ENCODE results near the gene CEP89. TPM values are rescaled to one million over a fixed set of nuclear protein-coding genes. Genes with fewer than 3 reads are reported as not detected.
"Not testable (repeated sequence)": the region's sequence is repeated elsewhere in the genome, so short reads cannot be mapped to it uniquely, and the experiment has no call there.

The CEP89 gene
- total and polyA plus RNA-seq, 7 donors = 7.0 to 27.1 (median 10.0) TPM

DNA sequence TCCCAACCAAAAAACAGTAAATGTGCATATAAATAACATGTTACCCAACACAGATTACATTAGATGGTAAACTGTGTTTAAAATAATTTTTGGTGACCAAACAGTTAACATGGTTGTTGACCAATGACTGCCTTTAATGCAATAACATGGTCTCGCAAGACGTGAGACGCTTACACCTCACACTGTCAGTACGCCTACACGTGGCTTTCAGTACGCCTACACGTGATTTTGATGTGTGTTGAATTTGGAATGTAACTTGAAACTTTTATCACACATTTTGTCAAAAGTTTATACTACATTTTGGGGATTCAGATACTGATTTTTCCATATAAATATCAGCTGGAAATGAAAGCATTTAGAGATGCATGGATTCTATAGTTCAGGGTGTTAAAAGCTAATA lies 134.2 kb downstream of the CEP89 start:
- ATAC-seq (no peak), DNase-seq (no peak)
- Histone ChIP-seq H3K9me3 (peaks cover 9% of the 10 kb centered on the region), H3K27ac (no peak overlapping the region), H3K27me3 (ENCODE audit: insufficient read depth in 3 of 3, low read length in 2 of 3) (no peaks in the 10 kb centered on the region), H3K4me3 (no peak overlapping the region), H3K4me1 (no peaks in the 10 kb centered on the region), H3K36me3 (ENCODE audit: insufficient read depth in 1 of 2, low read depth in 1 of 2) (no peaks in the 10 kb centered on the region)
- intact Hi-C loops (cut with DNase I) = no loop called here
- 64 to 72% (median 69%) methylated on average over 7 of the region's 7 CpGs for WGBS, 3 donors
- TF ChIP-seq, protein P1, sequence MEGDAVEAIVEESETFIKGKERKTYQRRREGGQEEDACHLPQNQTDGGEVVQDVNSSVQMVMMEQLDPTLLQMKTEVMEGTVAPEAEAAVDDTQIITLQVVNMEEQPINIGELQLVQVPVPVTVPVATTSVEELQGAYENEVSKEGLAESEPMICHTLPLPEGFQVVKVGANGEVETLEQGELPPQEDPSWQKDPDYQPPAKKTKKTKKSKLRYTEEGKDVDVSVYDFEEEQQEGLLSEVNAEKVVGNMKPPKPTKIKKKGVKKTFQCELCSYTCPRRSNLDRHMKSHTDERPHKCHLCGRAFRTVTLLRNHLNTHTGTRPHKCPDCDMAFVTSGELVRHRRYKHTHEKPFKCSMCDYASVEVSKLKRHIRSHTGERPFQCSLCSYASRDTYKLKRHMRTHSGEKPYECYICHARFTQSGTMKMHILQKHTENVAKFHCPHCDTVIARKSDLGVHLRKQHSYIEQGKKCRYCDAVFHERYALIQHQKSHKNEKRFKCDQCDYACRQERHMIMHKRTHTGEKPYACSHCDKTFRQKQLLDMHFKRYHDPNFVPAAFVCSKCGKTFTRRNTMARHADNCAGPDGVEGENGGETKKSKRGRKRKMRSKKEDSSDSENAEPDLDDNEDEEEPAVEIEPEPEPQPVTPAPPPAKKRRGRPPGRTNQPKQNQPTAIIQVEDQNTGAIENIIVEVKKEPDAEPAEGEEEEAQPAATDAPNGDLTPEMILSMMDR (IDR thresholded peaks at IDR 0.05) = no peak

DNA sequence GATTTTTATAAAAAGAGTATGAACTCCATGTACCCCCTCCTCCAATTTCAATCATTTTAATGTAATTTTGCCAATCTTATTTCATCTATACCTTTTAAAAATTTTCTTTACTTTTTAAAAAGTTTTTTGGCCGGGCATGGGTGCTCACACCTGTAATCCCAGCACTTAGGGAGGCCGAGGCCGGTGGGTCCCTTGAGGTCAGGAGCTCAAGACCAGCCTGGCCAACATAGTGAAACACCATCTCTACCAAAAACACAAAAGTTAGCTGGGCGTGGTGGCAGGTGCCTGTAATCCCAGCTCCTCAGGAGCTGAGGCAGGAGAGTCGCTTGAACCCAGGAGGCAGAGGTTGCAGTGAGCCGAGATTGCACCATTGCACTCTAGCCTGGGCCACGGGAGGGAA lies 138.4 kb downstream of the CEP89 start:
- 83 to 87% (median 84%) methylated on average over 7 of the region's 7 CpGs for WGBS, 3 donors
- H3K4me1 ChIP-seq; H3K27me3 ChIP-seq (ENCODE audit: insufficient read depth in 3 of 3, low read length in 2 of 3); ATAC-seq; H3K4me3 ChIP-seq; H3K27ac ChIP-seq; H3K36me3 ChIP-seq (ENCODE audit: insufficient read depth in 1 of 2, low read depth in 1 of 2); DNase-seq; intact Hi-C loops (cut with DNase I); H3K9me3 ChIP-seq: not testable (repeated sequence)

DNA sequence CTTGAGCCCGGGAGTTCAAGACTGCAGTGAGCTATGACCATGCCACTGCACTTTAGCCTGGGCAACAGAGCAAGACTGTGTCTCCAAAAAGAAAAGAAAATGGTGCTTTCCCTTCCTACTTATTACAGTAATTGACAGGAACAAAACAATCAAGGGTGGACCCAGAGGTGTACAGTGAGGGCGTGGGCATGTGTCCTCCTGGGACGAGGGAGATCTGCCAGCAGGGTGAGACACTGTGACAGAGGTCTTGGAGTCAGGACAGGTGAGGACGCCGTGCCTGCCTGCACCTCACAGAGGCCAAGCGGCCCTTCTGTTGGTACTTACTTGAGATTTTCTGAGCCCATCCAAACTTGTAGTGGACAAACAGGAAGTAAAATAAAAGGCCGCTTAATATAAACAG lies 138.9 kb downstream of the CEP89 start:
- ATAC-seq; H3K4me3 ChIP-seq; H3K4me1 ChIP-seq; H3K36me3 ChIP-seq (ENCODE audit: insufficient read depth in 1 of 2, low read depth in 1 of 2); DNase-seq; H3K27ac ChIP-seq; H3K27me3 ChIP-seq (ENCODE audit: insufficient read depth in 3 of 3, low read length in 2 of 3); H3K9me3 ChIP-seq; intact Hi-C loops (cut with DNase I): not testable (repeated sequence)
- WGBS, 3 donors = 92% methylated on average over 7 of the region's 7 CpGs

DNA sequence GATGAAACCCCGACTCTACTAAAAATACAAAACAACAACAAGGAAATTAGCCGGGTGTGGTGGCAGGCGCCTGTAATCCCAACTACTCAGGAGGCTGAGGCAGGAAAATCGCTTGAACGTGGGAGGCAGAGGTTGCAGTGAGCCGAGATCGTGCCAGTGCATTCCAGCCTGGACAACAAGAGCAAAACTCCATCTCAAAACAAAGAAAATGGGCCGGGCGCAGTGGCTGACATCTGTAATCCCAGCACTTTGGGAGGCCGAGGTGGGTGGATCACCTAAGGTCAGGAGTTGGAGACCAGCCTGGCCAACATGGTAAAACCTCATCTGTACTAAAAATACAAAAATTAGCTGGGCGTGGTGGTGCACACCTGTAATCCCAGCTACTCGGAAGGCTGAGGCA lies 139.7 kb downstream of the CEP89 start:
- DNase-seq; H3K4me1 ChIP-seq; H3K9me3 ChIP-seq; H3K27ac ChIP-seq; H3K27me3 ChIP-seq (ENCODE audit: insufficient read depth in 3 of 3, low read length in 2 of 3); H3K4me3 ChIP-seq; H3K36me3 ChIP-seq (ENCODE audit: insufficient read depth in 1 of 2, low read depth in 1 of 2); intact Hi-C loops (cut with DNase I); ATAC-seq: not testable (repeated sequence)
- 91 to 95% (median 94%) methylated on average over 12 of the region's 12 CpGs for WGBS, 3 donors

DNA sequence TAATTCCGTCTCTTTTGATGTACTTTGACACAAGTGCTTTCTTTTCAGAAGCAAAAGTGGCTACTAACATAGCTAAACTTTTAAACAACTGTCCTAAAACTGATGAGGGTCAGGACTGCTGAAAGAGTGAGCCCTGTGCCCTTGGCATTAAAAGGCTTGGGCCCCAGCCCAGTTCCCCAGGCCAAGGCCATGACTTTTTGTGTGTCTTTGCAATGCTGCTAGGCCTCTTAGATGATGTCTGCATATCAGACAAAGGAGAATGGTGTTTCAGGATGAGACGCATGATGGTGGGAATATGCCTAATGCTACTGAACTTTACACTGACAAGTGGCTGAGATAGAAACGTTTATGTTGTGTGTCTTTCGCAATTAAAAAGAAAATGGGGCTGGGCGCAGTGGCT lies 140.1 kb downstream of the CEP89 start:
- DNase-seq (no peak), ATAC-seq (no peak)
- no peak overlapping the region for H3K27ac ChIP-seq
- no peaks in the 10 kb centered on the region for H3K9me3 ChIP-seq
- H3K4me1 ChIP-seq = no peaks in the 10 kb centered on the region
- H3K36me3 ChIP-seq (ENCODE audit: insufficient read depth in 1 of 2, low read depth in 1 of 2) = no peaks in the 10 kb centered on the region
- intact Hi-C loops (cut with DNase I) = no loop called here
- no peaks in the 10 kb centered on the region for H3K27me3 ChIP-seq (ENCODE audit: insufficient read depth in 3 of 3, low read length in 2 of 3)
- TF ChIP-seq, protein P1 (IDR thresholded peaks at IDR 0.05) = no peak
- 91 to 95% (median 91%) methylated on average over 5 of the region's 5 CpGs for WGBS, 3 donors
- H3K4me3 ChIP-seq = no peak overlapping the region

DNA sequence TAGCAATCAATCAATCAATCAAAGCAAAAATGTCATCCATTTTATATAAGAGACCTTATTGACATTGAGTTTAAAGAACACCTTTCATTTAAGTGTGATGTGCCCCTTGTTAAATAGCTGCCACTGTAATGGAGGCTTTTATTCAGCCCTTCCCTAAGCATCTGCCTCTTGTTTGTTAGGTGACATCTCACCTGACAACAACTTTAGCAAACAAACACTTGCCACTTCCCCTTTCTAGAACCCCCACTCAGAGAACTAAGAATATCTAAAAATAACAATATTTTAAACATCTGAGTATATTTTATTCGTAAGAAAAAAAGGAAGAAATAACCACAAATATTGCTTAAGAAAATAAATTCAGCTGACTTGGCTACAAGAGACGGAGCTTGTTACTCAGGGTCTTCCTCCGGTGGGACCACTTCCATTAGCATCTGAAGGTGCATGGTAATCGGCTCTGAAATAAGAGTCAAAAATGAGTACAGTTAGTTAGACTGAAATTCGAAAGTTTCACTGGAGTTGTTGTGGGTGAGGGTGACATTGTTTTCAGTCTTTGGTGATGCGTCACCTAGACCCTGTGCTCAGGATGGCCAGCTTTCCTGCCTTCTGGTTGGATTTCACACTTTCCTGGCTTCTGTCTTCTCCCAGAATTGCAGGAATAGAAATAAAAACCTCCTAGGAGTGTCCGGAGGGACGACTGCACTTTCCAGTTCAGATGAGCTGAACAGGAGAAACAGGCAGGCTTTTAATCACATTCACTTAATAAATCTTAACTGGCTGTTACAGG lies 141.3 kb downstream of the CEP89 start:
- H3K4me1 ChIP-seq = no peaks in the 10 kb centered on the region
- no peak for DNase-seq
- intact Hi-C loops (cut with DNase I) = no loop called here
- H3K27me3 ChIP-seq (ENCODE audit: insufficient read depth in 3 of 3, low read length in 2 of 3) = no peaks in the 10 kb centered on the region
- TF ChIP-seq, protein P1 (IDR thresholded peaks at IDR 0.05) = no peak
- no peak for ATAC-seq
- WGBS, 3 donors = 82 to 83% (median 82%) methylated on average over 8 of the region's 8 CpGs
- no peaks in the 10 kb centered on the region for H3K36me3 ChIP-seq (ENCODE audit: insufficient read depth in 1 of 2, low read depth in 1 of 2)
- H3K4me3 ChIP-seq = no peak overlapping the region
- H3K9me3 ChIP-seq = no peaks in the 10 kb centered on the region
- no peak overlapping the region for H3K27ac ChIP-seq
